GM19023 (cell line): Measurements from ENCODE around the gene TMSB15C.
"Not testable (repeated sequence)": the region's sequence is repeated elsewhere in the genome, so short reads cannot be mapped to it uniquely, and the experiment has no call there.

Experiments used
- ATAC-seq: cut with Tn5 transposase; IDR thresholded peaks from one replicate; pipeline ENCODE4 v1.9.1; 2021; ENCODE audit warnings: mild to moderate bottlenecking, moderate library complexity; ENCODE audit not compliant: unreplicated experiment

Gene TMSB15C

DNA sequence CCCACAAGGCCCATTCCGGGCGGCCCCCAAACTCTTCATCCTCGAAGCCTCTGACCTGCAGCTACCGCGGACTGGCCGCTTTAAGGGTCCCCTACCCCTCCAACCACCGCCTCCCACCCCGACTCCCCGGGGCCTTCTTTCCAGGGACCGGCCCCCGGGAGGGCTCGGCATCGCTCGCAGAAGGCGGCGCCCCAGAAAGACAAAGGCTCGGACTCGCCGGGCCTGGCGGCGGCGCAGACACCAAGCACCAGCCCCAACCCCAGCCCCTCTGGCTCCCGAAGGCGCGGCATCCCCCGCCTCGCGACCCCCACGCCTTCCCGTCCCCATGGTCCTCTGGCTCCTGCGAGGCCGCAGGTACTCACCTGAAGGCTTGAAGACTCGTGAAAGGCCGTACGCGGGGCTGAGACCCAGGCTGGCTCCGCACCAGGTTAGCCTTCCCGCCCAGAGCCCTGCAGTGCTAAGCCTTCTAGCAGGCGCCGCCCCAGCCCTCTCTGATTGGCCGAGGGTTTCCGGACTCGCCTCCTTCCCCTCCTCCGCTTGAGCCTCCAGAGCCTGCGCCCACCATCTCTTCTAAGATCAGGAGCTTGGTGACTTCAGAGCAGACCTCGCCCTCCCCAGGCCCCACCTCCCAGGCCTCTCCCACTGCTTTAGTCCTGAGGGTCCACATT, at the start of gene TMSB15C:
TSS of gene TMSB15C (minus strand) at position 459 of the 668 bp plus-strand sequence.
- ATAC-seq, result peak; percentile 98

DNA sequence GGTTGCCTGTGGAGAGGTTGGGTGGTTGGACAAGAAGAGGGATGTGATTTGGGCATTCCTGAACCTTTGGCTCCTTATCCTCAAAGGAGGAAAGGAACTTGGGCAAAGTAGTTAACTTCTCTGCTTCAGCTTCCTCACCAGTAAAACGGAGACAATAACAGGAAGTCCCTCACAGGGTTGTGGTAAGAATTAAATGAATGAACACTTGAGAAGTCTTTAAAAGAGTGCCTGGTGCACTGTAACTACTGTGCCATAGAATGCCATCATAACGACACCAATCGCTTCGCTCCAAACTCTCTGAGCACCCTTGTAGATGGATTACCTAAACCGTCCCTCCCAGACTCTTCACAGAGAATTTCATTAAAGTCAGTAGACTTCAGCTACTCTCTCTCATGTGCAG, 46.8 kb upstream of the TMSB15C start:
- no peak for ATAC-seq

DNA sequence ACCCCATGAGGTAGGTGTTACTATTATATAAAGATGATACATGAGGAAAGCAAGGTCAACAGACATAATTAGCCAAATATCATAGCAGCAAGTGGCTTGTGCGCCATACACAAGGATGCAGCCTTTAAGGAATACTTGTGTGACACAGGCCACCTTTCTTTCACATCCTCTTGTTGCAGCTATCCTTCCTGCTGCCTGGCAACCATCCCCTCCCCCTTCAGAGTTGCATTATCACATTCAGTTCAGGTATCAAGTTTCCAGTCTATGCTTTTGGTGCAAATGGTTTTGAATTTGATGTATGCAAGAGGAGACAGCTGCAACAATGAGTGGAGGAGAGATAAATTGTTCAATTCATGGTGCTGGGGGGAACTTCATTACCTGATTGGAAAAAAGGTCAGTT, 42.7 kb upstream of the TMSB15C start:
- ATAC-seq, result no peak

DNA sequence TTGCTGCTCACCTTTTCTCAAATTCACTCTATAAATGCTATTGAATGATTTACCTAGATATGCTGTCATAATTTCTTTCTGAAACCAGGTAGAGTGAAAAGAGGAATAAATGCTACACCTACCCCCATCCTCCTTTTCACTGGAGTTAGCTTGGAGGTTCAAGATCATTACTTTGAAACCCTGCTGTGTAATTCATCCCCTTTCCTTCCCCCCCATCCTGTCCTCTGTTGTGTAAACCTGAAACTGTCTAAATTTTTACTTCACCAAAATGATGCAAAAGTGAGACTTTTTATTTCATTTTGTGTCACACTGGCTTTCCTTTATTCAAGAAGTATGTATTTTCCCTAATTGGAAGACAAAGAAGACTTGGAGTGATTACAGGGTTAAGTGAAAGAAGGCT, 41.7 kb upstream of the TMSB15C start:
- no peak for ATAC-seq

DNA sequence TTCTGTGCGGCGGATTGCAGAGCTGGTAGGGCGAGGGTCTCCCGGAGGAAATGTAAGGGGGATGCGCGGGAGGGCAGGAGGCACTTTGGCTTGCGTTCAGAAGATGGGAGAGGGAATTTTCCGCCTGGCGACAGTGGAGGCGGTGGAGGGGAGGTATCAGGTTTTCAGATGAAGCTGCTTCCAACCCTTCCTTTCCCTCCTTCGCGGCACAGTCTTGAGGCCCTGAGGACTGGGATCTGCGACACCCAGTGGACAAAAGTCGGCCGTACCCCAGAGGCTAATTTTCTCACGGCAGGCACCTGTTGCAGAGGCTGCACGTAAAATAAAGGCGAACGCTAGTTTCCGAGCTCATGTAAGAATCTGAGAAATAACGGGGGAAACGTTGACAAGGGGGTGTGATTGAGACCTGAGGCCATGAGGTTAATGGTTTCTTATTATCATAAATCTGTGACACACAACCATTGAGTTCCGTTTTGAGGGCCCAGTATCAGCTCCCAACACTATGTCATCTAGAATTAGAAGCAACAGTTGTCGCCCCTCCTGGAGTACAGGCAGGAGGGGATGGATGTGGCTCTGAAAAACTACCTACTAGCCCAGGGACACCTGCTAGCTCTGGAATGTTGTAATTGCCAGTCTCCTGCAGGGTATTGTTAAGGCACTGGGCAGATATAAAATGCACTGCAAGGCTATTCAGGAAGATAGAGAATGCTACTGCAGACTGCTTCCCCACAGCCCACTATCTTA, 37.4 kb upstream of the TMSB15C start:
- peak; percentile 44 for ATAC-seq

DNA sequence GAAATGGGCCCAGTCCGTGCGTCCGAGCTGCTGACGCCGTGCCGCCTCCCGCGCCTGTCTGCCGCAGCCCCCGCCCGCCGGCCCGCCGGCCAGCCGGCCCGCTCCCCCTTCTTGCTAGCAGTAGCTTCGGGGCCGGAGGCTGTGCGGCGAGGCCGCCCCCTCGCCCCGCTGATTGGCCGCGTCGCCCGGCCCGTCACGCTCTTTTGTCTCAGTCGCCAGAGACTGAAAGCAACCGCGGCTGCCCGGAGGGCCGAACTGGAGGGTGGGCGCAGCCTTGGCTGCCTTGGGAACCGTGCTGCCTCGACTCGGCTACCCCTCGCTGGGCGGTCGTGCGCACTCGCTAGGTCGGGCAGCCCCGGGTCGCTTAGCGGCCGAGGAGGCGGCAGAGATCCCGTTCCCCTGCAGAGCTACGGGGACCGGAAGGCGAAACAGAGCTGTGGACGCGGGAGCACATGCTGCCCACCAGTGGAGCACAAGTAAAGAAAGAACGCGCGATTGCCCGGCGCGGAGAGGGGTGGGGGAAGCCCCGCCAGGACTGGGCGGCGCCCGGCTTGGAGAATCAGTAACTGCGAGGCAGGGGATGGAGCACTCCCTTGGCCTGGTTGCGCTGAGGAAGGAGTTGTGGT, 36.4 kb upstream of the TMSB15C start, which contains the start of gene ZCCHC18:
TSS of gene ZCCHC18 (plus strand) at position 198 of the 626 bp plus-strand sequence. CDS start 1,589 bp downstream, outside the sequence.
- ATAC-seq, result peak; percentile 71

DNA sequence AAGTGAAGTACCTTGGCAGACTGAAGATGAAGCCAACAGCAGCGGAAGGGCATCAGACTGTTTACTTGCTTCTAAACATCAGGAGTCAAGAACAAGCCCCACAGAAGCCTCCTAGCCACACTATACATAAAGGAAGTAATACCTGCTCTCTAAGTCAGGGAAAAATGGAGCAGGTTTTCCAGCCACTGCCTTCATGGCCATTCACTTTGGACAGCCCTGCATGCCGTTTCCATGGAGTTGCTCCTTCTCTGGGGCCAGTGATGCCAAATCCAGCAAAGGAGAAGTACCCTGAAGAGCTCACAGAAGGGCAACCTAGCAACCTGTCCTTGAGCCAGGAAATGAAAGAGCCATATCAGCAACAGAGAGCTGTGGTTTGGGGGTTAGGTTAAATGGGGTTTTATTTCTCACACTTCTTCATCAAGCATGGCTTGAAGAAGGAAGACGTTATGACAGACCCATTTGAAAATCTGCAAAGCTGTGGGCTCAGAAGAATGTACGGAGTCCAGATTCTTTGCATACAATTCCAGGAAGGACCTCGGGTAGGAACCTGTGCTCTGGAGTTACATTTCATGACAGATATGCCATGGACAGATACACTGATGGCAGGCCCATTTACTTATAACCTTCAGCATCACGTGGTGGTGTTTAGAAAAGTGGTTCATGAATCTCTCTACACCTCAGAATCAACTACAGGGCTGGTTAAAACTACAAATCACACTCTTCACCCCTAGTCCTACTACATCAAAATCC, 34.6 kb upstream of the TMSB15C start:
- peak; percentile 33 for ATAC-seq

DNA sequence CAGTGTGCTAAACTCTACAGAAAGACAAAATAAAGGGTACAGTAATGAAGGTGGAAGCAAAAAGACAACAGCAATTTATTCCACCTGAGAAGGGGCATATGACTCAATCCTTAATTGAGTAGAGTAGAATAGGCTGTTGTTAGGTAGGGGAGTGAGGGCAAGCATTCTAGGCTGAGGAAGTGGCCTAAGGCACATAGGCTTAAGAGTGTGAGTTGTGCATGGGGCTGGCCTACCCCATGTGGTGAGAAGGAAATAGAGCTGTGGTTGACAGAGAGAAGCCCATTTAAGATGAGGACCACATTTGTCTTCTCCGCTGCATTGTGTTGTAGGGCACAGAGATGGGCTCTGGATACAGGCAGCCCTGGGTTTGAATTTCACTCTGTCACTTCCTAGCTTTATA, 32.9 kb upstream of the TMSB15C start:
- no peak for ATAC-seq

DNA sequence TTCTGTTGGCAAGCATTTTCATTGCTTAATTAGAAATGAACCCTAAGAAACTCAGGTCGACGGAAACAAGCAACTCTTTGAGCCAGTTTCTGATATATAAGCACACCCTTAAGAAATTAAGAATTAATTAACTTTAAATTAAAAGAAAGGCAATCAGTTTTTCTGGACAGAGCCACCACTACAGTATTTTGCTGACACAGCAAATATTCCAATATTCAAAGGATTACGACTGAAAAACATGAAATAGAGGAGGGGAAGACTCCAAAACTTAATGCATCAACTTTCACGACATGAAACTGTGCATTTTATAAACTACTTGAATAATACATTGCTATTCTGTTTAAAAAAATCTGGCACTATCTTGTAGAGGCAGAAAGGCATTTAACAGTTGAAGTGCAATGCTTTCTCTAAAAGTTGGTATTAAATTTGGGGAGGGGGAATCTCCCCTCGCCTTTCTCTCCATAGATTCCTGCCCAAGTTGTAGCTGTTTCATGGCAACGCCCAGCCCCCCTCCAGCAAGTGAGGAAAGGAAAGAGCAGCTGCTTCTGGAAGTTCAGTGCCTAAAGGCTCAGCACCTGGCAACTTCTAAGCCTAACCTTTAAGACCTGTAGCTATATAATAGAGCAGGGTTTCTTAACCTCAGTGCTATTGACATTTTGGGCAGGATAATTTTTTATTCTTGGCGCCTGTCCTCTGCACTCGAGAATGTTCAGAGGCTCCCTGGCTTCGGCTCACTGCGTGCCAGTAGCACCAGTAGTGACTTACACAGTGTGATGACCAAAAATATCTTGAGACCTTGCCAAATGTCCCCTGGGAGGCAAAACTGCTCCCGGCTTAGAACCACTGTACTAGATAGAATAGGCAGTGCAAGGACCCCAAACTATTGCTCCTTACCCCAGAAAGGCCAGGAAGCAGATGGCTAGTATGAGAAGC, 29.6 kb upstream of the TMSB15C start:
- no peak for ATAC-seq

DNA sequence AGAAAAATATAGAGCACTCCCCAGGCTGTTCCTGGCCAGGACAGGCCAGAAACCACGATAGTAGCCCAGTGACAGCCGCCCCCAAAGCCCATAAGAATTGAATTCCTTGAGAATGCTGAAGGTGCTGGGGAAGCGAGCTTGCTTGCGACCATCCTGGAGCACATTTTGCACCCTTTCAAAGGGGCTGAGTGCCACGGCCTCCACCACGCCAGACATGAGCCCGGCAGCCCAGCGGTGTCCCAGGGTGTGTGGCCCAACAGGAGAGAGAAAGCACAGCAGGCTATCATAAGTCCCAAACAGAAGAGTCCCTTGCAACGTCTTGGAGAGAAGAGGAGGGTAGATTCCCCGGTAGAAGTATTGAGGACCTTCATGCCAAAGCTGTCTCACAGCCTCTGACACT, 28.6 kb upstream of the TMSB15C start:
- ATAC-seq, result no peak

DNA sequence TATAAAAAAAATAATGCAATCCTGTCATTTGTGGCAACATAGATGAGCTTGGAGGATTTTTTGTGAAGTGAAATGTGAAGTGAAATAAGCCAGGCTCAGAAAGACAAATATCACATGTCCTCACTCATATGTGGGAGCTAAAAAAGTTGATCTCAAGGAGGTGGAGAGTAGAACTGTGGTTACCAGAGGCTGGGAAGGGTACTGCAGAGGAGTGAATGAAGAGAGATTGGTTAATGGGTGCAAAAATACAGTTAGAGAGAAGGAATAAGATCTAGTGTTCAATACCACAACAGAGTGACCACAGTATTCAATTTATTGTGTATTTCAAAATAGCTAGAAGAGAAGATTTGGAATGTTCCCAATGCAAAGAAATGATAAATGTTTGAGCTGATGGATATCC, 22.9 kb upstream of the TMSB15C start:
- ATAC-seq, result no peak

DNA sequence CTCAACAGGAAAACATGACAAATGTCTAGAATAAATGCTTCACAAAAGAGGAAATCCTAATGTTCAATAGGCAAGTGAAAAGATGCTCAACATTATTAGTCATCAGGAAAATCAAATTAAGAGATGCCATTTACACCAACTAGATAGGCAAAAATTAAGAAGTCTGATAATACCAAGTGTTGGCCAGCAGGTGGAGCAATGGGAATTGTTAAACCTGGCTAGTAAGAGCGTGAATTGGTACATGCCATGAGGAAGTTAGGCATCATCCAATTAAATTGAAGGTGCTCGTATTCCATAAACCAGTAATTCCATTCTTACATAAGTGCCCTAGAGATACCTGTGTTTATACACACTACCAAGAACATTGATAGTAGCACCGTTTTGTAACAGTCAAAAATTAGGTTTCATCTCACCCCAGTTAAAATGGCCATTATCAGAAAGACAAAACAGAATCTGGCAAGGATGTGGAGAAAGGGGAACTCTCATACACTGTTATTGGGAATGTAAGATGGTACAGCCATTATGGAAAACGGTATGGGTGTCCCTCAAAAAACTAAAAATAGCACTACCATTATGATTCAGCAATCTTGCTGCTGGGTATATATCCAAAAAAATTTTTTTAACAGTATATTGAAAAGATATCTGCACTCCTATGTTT, 22.2 kb upstream of the TMSB15C start:
- ATAC-seq, result peak; percentile 72

DNA sequence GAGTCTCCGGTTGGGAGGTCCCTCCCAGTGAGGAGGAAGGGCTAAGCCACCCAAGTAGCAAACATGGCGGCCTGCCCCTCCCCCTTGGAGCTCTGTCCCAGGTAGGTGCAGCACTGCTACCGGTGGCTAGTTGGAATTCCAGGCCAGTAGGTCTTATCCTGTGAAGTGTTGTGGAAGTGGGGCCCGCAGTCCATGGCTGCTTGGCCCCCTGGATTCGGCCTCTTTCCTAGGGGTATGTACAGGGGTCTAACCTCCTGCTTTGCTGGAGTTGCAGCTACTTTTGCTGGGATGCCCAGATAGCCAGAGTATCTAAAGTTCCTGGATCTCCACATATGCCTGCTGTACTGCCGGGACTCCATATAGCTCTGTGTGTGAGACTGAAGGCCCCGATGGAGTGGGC, 9.9 kb upstream of the TMSB15C start:
- ATAC-seq, result no peak

DNA sequence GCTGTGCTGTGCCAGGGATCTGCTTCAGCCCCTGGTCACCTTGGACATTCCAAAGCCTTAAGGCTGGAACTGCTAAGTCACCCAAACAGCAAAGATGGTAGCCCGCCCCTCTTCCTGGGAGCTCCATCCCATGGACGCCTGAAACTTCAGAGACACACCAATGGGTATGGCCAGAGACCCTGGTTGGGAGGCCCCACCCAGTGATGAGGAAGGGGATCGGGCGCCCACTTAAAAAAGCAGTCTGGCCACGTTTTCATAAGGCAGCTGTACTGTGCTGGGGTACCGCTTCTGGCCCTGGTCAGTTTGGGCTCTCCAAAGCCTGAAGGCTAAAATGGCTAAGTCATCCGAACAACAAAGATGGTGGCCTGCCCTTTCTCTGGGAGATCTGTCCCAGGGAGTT, 9.4 kb upstream of the TMSB15C start:
- ATAC-seq, result no peak

DNA sequence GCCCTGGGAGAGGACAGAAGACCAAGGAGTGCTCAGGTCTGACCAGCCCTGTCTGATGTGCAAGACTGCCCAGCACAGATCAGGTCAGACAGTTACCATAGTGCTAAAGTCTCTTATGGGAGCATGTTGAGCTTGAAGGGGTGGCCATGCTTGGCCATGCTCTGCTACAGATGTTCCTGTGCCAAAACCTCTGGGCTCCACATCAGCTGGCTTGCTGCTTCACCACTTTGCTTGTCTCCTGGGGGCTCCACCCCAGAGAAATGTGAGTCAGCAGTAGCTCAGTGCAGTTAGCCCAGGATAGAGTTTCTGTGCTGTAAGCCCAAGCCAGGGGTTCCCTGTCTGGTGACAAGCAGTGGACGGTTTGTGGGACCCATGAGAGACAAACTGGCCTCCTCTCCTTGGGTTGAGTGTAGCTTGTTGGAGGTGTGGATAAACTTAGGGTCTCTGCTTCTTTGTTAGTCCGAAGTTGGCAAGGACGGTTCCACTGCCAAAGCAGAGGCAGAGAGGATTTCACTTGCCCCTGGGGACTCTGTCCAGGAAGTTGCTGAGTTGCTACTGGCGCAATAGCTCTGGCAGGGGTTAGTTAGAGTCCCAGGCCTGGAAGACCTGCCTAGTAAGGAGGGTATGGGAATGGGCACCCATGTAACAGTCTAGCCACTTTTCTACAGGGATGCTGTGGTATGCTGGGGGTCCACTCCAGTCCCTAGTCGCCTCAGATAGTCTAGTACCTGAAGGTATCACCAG, 8.7 kb upstream of the TMSB15C start:
- ATAC-seq, result no peak

DNA sequence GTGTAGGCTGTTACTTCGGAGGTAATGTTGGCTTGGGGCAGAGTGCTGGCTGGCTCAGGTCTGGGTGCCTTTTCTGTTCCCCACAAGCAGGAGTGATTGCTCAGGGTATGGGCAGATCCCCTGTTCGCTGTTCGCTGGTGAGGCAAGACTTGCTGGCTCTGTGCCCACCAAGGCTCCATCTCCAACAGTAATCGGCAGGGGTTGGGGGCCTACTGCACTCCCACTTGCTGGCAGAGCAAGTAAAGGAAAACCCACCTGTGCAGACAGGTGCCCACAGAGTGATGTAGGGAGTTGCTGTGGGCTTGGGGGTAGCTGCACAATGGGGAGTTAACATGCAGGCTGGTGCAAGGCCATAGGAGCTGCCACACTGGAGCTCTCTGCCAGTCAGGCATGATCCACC, 8.0 kb upstream of the TMSB15C start:
- no peak for ATAC-seq

DNA sequence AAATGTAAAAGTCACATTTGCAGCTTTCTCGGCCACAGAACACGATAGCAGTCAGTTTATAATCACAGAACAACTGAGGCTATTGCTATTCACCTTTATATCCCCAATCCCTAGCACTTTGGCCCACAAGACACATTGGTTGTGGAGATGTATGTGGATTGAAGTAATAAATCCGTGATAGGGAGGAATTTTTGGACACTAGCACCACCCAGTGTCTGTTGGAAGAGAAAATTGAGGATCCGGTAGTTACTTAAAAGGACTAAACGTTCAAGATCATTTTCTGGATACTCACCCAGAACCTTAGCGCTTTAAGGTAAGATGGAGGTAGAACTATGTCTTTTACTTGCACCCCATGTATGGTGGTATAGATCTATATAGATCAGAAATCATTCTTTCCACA, 1.8 kb upstream of the TMSB15C start:
- not testable (repeated sequence) for ATAC-seq

DNA sequence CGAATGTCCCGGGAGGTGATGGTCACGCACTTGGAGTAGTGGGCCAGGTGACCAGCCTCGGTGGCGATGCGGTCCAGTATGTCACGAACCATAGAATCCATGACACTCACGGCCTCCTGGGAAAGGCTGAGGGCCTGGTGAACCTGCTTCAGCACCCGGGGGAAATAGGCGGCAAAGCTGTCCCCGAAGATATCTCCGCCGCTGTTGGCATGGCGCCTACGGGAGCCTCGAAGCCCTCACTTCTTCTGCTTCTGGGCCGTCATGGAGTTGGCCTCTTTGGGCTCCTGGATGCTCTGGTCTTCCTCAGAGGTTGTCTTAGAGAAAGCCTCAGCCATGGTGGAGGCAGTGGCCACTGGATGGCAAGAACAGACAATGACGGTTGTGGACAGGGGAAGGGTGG, 13.4 kb downstream of the TMSB15C start:
- ATAC-seq, result not testable (repeated sequence)

DNA sequence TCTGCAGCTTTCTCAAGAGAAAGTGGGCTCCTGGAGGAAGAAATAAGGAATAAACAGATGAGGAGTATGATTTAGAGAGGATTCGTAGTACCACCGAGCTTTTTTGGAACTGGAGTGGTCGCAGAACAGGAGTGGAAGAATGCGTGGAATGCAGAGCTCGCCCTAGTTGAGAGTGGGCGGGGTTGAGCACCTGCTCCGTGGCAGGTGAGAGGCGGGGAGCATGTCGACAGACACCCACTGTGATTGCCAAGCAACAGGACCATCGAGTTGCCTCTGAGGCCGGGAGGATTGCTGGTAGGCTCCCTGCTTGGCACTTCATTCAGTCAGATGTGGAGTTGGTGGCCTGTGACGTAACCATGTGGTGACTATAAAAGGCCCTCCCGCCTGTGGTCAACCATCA, 21.1 kb downstream of the TMSB15C start:
- not testable (repeated sequence) for ATAC-seq
